NCI-H82 (cell line): Measurements from ENCODE around the gene DONSON.
"Not testable (repeated sequence)": the region's sequence is repeated elsewhere in the genome, so short reads cannot be mapped to it uniquely, and the experiment has no call there.

Experiments
- DNase-seq: peaks from one replicate; lab custom pipeline; 2025; lab: John Stamatoyannopoulos, UW

Gene DONSON

GRCh38 chr21:33588485-33589335, at the start of gene DONSON:
Gene DONSON, minus strand, starts transcription at chr21:33588684. Its CDS starts 43 bp downstream, at chr21:33588641.
- DNase-seq: peak; percentile 95

- no peak for DNase-seq
These were observed 45.8 kb upstream of the DONSON start for GRCh38 chr21:33634254-33634653.

- DNase-seq: not testable (repeated sequence)
These were observed 37.7 kb upstream of the DONSON start for GRCh38 chr21:33626151-33626550.

- no peak for DNase-seq
These were observed 33.8 kb upstream of the DONSON start for GRCh38 chr21:33622253-33622652.

GRCh38 chr21:33619726-33620125, 31.2 kb upstream of the DONSON start:
- no peak for DNase-seq

- DNase-seq: no peak
These were observed 29.9 kb upstream of the DONSON start for GRCh38 chr21:33618407-33618806.

- DNase-seq: not testable (repeated sequence)
These were observed 29.1 kb upstream of the DONSON start for GRCh38 chr21:33617565-33617964.

- DNase-seq: no peak
These were observed 22.7 kb upstream of the DONSON start for GRCh38 chr21:33611006-33611744.

- no peak for DNase-seq
These were observed 20.1 kb upstream of the DONSON start for GRCh38 chr21:33608559-33608958.

- DNase-seq: no peak
These were observed 9.6 kb upstream of the DONSON start for GRCh38 chr21:33598051-33598450.

GRCh38 chr21:33587792-33588484, 546 bp downstream of the DONSON start:
- peak; percentile 63 for DNase-seq

GRCh38 chr21:33586927-33587326, 1.6 kb downstream of the DONSON start:
- no peak for DNase-seq

GRCh38 chr21:33584455-33584854, 4.0 kb downstream of the DONSON start:
- no peak for DNase-seq

GRCh38 chr21:33578959-33579542, 9.4 kb downstream of the DONSON start:
- no peak for DNase-seq

GRCh38 chr21:33578214-33578613, 10.3 kb downstream of the DONSON start:
- DNase-seq: no peak

GRCh38 chr21:33576741-33577141, 11.7 kb downstream of the DONSON start:
- DNase-seq: not testable (repeated sequence)

- DNase-seq: no peak
These were observed 16.1 kb downstream of the DONSON start for GRCh38 chr21:33572350-33572749.

- DNase-seq: no peak
These were observed 18.5 kb downstream of the DONSON start for GRCh38 chr21:33569991-33570390.

GRCh38 chr21:33568448-33568847, 20.0 kb downstream of the DONSON start:
- no peak for DNase-seq

GRCh38 chr21:33567914-33568313, 20.6 kb downstream of the DONSON start:
- DNase-seq: no peak

- no peak for DNase-seq
These were observed 22.0 kb downstream of the DONSON start for GRCh38 chr21:33566514-33566913.

- DNase-seq: no peak
These were observed 26.1 kb downstream of the DONSON start for GRCh38 chr21:33562389-33562788.
